ENCODE results near the gene PCIF1. TPM values are rescaled to one million over a fixed set of nuclear protein-coding genes. Genes with fewer than 3 reads are reported as not detected.
A peak's percentile ranks its signal among the peaks of the same experiment; 100 is the strongest.

The PCIF1 gene
- total RNA-seq, 1 experiment from 2014 or later = 35.3 TPM

DNA sequence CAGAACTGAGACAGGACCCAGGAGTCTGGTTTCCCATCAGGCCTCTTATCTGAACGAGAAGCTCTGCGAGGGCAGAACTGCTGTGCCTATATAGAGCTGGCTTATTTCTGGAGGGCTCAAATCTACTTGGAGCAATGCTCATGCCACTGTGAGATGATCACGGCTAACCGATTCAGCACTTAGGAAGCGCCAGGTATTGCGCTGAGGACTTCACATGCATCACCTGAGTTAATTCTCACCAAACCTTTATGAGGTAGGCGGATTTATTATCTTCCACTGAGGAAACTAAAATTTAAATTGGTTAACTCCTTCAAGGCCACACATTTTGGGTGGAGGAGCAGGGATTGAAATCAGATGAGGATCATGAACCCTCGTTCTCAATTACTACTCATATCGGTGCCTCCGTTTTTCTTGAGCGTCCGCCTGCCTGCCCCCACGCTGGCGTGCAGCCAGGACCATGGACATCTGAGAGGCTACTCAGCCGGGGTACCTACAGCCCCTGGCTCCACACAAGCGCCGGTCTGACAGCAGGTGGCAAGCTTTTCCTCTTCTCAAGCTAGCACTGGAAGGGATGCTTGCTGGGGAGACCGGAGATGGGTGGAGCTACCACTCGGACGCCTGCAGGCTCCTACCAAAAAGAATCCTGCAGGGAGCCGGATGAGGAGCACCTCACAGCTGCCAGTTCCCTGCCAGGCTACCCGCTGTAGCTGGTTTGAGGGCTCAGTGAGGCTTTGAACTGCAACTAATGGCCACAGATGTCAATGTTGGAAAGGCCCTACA lies 1.0 kb upstream of the PCIF1 start:
- no peak overlapping the region; the same call in 1 of the 2 replicates for H2AFZ ChIP-seq
- BruUV-seq (replicated peaks) = TSS peak; percentile 46
- H4K20me1 ChIP-seq (ENCODE audit: insufficient read depth) = peaks cover 27% of the 10 kb centered on the region
- POLR2A ChIA-PET (ENCODE audit: unreplicated experiment) = interaction anchor here (0.6 to 1.3 kb wide), 6 partner anchors 11 to 518 kb away, joined by 3 to 17 read pairs (median 4); no protein-coding TSS in a partner anchor
- no peak for TF ChIP-seq EZH2 (IDR thresholded peaks at IDR 0.05; ENCODE audit: low read depth)
- TF ChIP-seq, protein P1, sequence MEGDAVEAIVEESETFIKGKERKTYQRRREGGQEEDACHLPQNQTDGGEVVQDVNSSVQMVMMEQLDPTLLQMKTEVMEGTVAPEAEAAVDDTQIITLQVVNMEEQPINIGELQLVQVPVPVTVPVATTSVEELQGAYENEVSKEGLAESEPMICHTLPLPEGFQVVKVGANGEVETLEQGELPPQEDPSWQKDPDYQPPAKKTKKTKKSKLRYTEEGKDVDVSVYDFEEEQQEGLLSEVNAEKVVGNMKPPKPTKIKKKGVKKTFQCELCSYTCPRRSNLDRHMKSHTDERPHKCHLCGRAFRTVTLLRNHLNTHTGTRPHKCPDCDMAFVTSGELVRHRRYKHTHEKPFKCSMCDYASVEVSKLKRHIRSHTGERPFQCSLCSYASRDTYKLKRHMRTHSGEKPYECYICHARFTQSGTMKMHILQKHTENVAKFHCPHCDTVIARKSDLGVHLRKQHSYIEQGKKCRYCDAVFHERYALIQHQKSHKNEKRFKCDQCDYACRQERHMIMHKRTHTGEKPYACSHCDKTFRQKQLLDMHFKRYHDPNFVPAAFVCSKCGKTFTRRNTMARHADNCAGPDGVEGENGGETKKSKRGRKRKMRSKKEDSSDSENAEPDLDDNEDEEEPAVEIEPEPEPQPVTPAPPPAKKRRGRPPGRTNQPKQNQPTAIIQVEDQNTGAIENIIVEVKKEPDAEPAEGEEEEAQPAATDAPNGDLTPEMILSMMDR (conservative IDR thresholded peaks at IDR 0.05) = peak; percentile 56; the same call in 1 of the 2 replicates
- peaks cover 39% of the 10 kb centered on the region for H3K79me2 ChIP-seq (ENCODE audit: low read depth)
- peak overlapping the region; percentile 92 for H3K4me2 ChIP-seq
- peaks cover 5% of the 10 kb centered on the region; the same call in 1 of the 2 replicates for H3K36me3 ChIP-seq (ENCODE audit: low read depth)
- CTCF ChIA-PET = interaction anchor here (1.1 kb wide), 1 partner anchor 36 kb away, joined by 3 read pairs; no protein-coding TSS in a partner anchor
- intact Hi-C loops (cut with micrococcal nuclease; ENCODE audit: unreplicated experiment) = loop anchor here (1.0 to 2.0 kb wide), 3 partner anchors 23 to 39 kb away; partner anchors contain the start of gene ZNF335
- peak overlapping the region; percentile 93; the same call in 1 of the 2 replicates for H3K27ac ChIP-seq
- H3K27me3 ChIP-seq (ENCODE audit: insufficient read depth, low read depth) = no peaks in the 10 kb centered on the region
- H3F3A ChIP-seq (ENCODE audit: insufficient read depth, low read depth) = peaks cover 20% of the 10 kb centered on the region
- H3K9me3 ChIP-seq (ENCODE audit: insufficient read depth, low read depth) = no peaks in the 10 kb centered on the region
- no peaks in the 10 kb centered on the region for H3K9me2 ChIP-seq (ENCODE audit: insufficient read depth)
- H3K4me3 ChIP-seq = peak overlapping the region; percentile 73
- H3K4me1 ChIP-seq (replicated peaks; ENCODE audit: insufficient read depth) = peaks cover 11% of the 10 kb centered on the region
- DNase-seq = peak; percentile 75 to 76

DNA sequence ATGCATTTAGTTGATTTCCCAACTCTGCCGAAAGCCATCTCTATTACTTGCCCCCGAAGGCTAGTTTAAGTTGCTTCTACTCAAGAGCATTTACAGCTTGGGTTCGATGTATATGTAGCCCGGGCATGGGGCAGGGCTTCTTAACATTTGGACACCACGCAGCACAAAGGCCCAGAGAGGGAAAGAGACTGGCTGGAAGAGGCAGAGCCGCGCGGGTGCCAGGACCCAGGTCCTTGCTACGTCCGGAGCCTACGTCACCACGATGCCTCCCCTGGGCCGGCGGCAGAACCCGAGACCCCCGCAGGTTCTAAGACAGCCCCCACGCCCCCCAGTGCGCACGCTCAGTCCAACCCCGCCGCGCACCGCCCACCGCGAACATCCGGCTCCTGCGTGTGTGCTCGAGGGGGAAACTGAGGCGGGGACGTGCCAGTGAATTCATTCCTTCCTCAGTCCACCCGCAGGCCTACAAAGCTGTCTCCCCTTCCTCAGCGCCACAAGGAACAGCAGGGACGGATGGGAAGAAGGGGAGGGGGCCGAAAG lies 367 bp upstream of the PCIF1 start:
- TF ChIP-seq, protein P1 (conservative IDR thresholded peaks at IDR 0.05) = no peak
- no peak for TF ChIP-seq EZH2 (IDR thresholded peaks at IDR 0.05; ENCODE audit: low read depth)
- Histone ChIP-seq H3K9me2 (ENCODE audit: insufficient read depth) (no peaks in the 10 kb centered on the region), H3K9me3 (ENCODE audit: insufficient read depth, low read depth) (no peaks in the 10 kb centered on the region), H2AFZ (peak overlapping the region; percentile 80), H3K4me2 (peak overlapping the region; percentile 92), H4K20me1 (ENCODE audit: insufficient read depth) (peaks cover 27% of the 10 kb centered on the region), H3K4me1 (replicated peaks; ENCODE audit: insufficient read depth) (peaks cover 11% of the 10 kb centered on the region), H3K79me2 (ENCODE audit: low read depth) (peaks cover 39% of the 10 kb centered on the region), H3K4me3 (peak overlapping the region; percentile 73), H3K27me3 (ENCODE audit: insufficient read depth, low read depth) (no peaks in the 10 kb centered on the region), H3K27ac (peak overlapping the region; percentile 93), H3F3A (ENCODE audit: insufficient read depth, low read depth) (peaks cover 15% of the 10 kb centered on the region), H3K36me3 (ENCODE audit: low read depth) (peaks cover 7% of the 10 kb centered on the region; the same call in 1 of the 2 replicates)
- BruUV-seq (replicated peaks) = no TSS peak
- intact Hi-C loops (cut with micrococcal nuclease; ENCODE audit: unreplicated experiment) = loop anchor here (1.0 to 2.0 kb wide), 3 partner anchors 23 to 39 kb away; partner anchors contain the start of gene ZNF335
- ChIA-PET CTCF (interaction anchor here (1.1 kb wide), 1 partner anchor 36 kb away, joined by 3 read pairs; no protein-coding TSS in a partner anchor), POLR2A (ENCODE audit: unreplicated experiment) (interaction anchor here (0.6 to 1.3 kb wide), 6 partner anchors 10 to 518 kb away, joined by 3 to 17 read pairs (median 4); no protein-coding TSS in a partner anchor)
- DNase-seq = peak in 1 of 2 experiments; percentile 33

DNA sequence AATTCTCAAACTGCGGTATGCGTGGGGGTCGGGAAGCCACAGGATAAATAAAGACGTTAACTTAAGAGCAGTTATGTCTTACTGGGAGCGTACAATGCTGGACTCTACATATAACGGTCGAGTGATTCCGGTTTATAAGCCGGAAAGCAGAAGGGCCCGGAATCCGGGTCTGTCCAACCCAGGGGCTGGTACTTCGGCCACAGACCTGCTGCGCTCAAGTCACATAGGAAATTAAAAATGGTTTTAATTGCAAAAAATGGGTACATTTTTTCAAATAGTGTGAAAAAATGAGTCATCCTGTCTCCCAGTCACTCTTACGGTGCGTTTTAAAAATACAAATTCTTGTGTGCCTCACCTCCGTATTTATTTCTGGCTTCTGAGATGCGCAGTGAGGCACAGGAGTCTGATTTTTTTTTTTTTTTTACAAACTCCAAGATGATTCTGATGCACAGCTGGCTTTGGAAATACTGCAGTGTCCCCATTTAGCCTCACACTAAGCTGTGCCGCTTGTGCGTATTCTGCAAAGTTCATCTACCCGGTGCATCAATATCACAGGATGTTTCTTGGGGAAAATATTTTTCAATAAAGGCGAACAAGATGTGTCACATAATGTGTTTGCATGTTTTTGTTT lies 1.0 kb downstream of the PCIF1 start:
- peaks cover 22% of the 10 kb centered on the region for H4K20me1 ChIP-seq (ENCODE audit: insufficient read depth)
- no peaks in the 10 kb centered on the region for H3K27me3 ChIP-seq (ENCODE audit: insufficient read depth, low read depth)
- H3K79me2 ChIP-seq (ENCODE audit: low read depth) = peaks cover 39% of the 10 kb centered on the region
- peaks cover 15% of the 10 kb centered on the region for H3F3A ChIP-seq (ENCODE audit: insufficient read depth, low read depth)
- H3K36me3 ChIP-seq (ENCODE audit: low read depth) = peaks cover 13% of the 10 kb centered on the region; the same call in 1 of the 2 replicates
- intact Hi-C loops (cut with micrococcal nuclease; ENCODE audit: unreplicated experiment) = loop anchor here (2.0 kb wide), 2 partner anchors 25 to 37 kb away; partner anchors contain the start of gene ZNF335
- ChIA-PET CTCF (interaction anchor here (0.6 to 1.0 kb wide), 2 partner anchors 36 to 47 kb away, joined by 5 to 7 read pairs; no protein-coding TSS in a partner anchor), POLR2A (ENCODE audit: unreplicated experiment) (interaction anchor here (0.6 to 1.0 kb wide), 12 partner anchors 13 to 1424 kb away, joined by 3 to 31 read pairs (median 10); partner anchors contain the start of genes DNTTIP1 and WFDC3)
- BruUV-seq (replicated peaks) = TSS peak; percentile 59
- no peak for DNase-seq
- H3K4me1 ChIP-seq (replicated peaks; ENCODE audit: insufficient read depth) = peaks cover 11% of the 10 kb centered on the region
- no peaks in the 10 kb centered on the region for H3K9me2 ChIP-seq (ENCODE audit: insufficient read depth)
- peak overlapping the region; percentile 41 for H3K27ac ChIP-seq
- H3K4me3 ChIP-seq = peak overlapping the region; percentile 73
- TF ChIP-seq EZH2 (IDR thresholded peaks at IDR 0.05; ENCODE audit: low read depth) = no peak
- TF ChIP-seq, protein P1 (conservative IDR thresholded peaks at IDR 0.05) = no peak
- peak overlapping the region; percentile 70 for H2AFZ ChIP-seq
- H3K4me2 ChIP-seq = peak overlapping the region; percentile 95
- H3K9me3 ChIP-seq (ENCODE audit: insufficient read depth, low read depth) = no peaks in the 10 kb centered on the region
